Activated CD4-positive, alpha-beta memory T cell treated with anti-CD3 and anti-CD28 coated beads, Interleukin-2, amount 10 ng/mL, durations not matched to agents 7 days and 5 days (primary cell): ENCODE results near the gene TANGO2. TPM values are rescaled to one million over a fixed set of nuclear protein-coding genes. Genes with fewer than 3 reads are reported as not detected.
A peak's percentile ranks its signal among the peaks of the same experiment; 100 is the strongest.

Experiments
- CTCF ChIA-PET: fragments of 350-600 bp; sonication (Branson Sonifier 250); formaldehyde crosslinking; loops from one replicate; lab custom pipeline; 2021; ENCODE audit warnings: antibody characterized with exemption, inconsistent platforms; lab: Charles Lee
- POLR2A ChIA-PET: fragments of 350-600 bp; sonication (Branson Sonifier 250); formaldehyde crosslinking; loops from one replicate; lab custom pipeline; 2021; ENCODE audit warnings: antibody characterized with exemption; lab: Charles Lee
- DNase-seq: peaks from one replicate; pipeline ENCODE4 v3.0.0-alpha.2; 2020
- H3K27ac Mint-ChIP-seq: one replicate; pipeline ENCODE4 v1.8.0; 2021; ENCODE audit warnings: mild to moderate bottlenecking, mixed read lengths
- H3K27me3 Mint-ChIP-seq: one replicate; pipeline ENCODE4 v1.8.0; 2021; ENCODE audit warnings: mixed read lengths
- H3K36me3 Mint-ChIP-seq: one replicate; pipeline ENCODE4 v1.8.0; 2021; ENCODE audit warnings: low read depth, mixed read lengths
- H3K4me1 Mint-ChIP-seq: one replicate; pipeline ENCODE4 v1.8.0; 2021; ENCODE audit warnings: mixed read lengths
- H3K4me3 Mint-ChIP-seq: one replicate; pipeline ENCODE4 v1.8.0; 2021; ENCODE audit warnings: mild to moderate bottlenecking, mixed read lengths
- H3K9me3 Mint-ChIP-seq: one replicate; pipeline ENCODE4 v1.8.0; 2021; ENCODE audit warnings: mixed read lengths
- total RNA-seq, 2 experiments: library from RNA; stranded (reverse); gene quantifications; one replicate each; pipeline ENCODE4 v1.2.3, GENCODE V29; 2021

The TANGO2 gene
- total RNA-seq, 2 experiments from 2014 or later, result 39.1 to 44.5 TPM

GRCh38 chr22:19978748-19979147 lies 42.2 kb upstream of the TANGO2 start:
- peaks cover 4% of the 10 kb centered on the region for H3K4me1 Mint-ChIP-seq
- H3K27ac Mint-ChIP-seq, result no peak overlapping the region
- no peak overlapping the region for H3K4me3 Mint-ChIP-seq
- no peaks in the 10 kb centered on the region for H3K9me3 Mint-ChIP-seq
- ChIA-PET CTCF (interaction anchor here (1.8 kb wide), 1 partner anchor 8 kb away, joined by 7 read pairs; no protein-coding TSS in a partner anchor), POLR2A (no interaction called here)
- no peaks in the 10 kb centered on the region for H3K36me3 Mint-ChIP-seq
- H3K27me3 Mint-ChIP-seq, result no peaks in the 10 kb centered on the region
- DNase-seq, result no peak

GRCh38 chr22:19979712-19980493 lies 41.0 kb upstream of the TANGO2 start:
- Mint-ChIP-seq H3K9me3 (no peaks in the 10 kb centered on the region), H3K4me1 (peaks cover 4% of the 10 kb centered on the region), H3K36me3 (no peaks in the 10 kb centered on the region), H3K27me3 (no peaks in the 10 kb centered on the region), H3K27ac (no peak overlapping the region), H3K4me3 (no peak overlapping the region)
- POLR2A ChIA-PET, result no interaction called here
- DNase-seq, result no peak
- CTCF ChIA-PET, result interaction anchor here (1.8 kb wide), 1 partner anchor 9 kb away, joined by 7 read pairs; no protein-coding TSS in a partner anchor

GRCh38 chr22:19980766-19981165 lies 40.1 kb upstream of the TANGO2 start:
- ChIA-PET POLR2A (no interaction called here), CTCF (no interaction called here)
- Mint-ChIP-seq H3K27me3 (no peaks in the 10 kb centered on the region), H3K9me3 (no peaks in the 10 kb centered on the region), H3K27ac (no peak overlapping the region), H3K4me3 (no peak overlapping the region), H3K4me1 (no peaks in the 10 kb centered on the region), H3K36me3 (no peaks in the 10 kb centered on the region)
- no peak for DNase-seq

- CTCF ChIA-PET, result no interaction called here
- H3K27ac Mint-ChIP-seq, result no peak overlapping the region
These were observed 39.5 kb upstream of the TANGO2 start for GRCh38 chr22:19981171-19981960.

GRCh38 chr22:19981961-19982920 lies 38.7 kb upstream of the TANGO2 start:
- no peaks in the 10 kb centered on the region for H3K36me3 Mint-ChIP-seq
- POLR2A ChIA-PET, result no interaction called here
- no peak overlapping the region for H3K27ac Mint-ChIP-seq
- CTCF ChIA-PET, result no interaction called here
- no peak overlapping the region for H3K4me3 Mint-ChIP-seq
- no peak for DNase-seq
- H3K4me1 Mint-ChIP-seq, result no peaks in the 10 kb centered on the region
- no peaks in the 10 kb centered on the region for H3K9me3 Mint-ChIP-seq
- no peaks in the 10 kb centered on the region for H3K27me3 Mint-ChIP-seq

More at GRCh38 chr22:19981171-19981960, 39.5 kb upstream of the TANGO2 start:
- Mint-ChIP-seq H3K27me3 (no peaks in the 10 kb centered on the region), H3K9me3 (no peaks in the 10 kb centered on the region), H3K4me3 (no peak overlapping the region), H3K36me3 (no peaks in the 10 kb centered on the region), H3K4me1 (no peaks in the 10 kb centered on the region)
- DNase-seq, result no peak
- POLR2A ChIA-PET, result no interaction called here

- H3K36me3 Mint-ChIP-seq, result no peaks in the 10 kb centered on the region
- H3K27me3 Mint-ChIP-seq, result no peaks in the 10 kb centered on the region
- H3K27ac Mint-ChIP-seq, result no peak overlapping the region
- DNase-seq, result no peak
- no peaks in the 10 kb centered on the region for H3K4me1 Mint-ChIP-seq
- no peak overlapping the region for H3K4me3 Mint-ChIP-seq
- no peaks in the 10 kb centered on the region for H3K9me3 Mint-ChIP-seq
- POLR2A ChIA-PET, result no interaction called here
- CTCF ChIA-PET, result no interaction called here
These were observed 37.8 kb upstream of the TANGO2 start for GRCh38 chr22:19982991-19983578.

- Mint-ChIP-seq H3K4me3 (no peak overlapping the region), H3K27ac (no peak overlapping the region), H3K9me3 (no peaks in the 10 kb centered on the region), H3K4me1 (no peaks in the 10 kb centered on the region), H3K27me3 (no peaks in the 10 kb centered on the region), H3K36me3 (no peaks in the 10 kb centered on the region)
- ChIA-PET POLR2A (no interaction called here), CTCF (no interaction called here)
- no peak for DNase-seq
These were observed 37.2 kb upstream of the TANGO2 start for GRCh38 chr22:19983741-19984140.

- no peaks in the 10 kb centered on the region for H3K4me1 Mint-ChIP-seq
- ChIA-PET CTCF (no interaction called here), POLR2A (no interaction called here)
- no peaks in the 10 kb centered on the region for H3K36me3 Mint-ChIP-seq
- no peaks in the 10 kb centered on the region for H3K27me3 Mint-ChIP-seq
- H3K27ac Mint-ChIP-seq, result no peak overlapping the region
- no peak for DNase-seq
- H3K9me3 Mint-ChIP-seq, result no peaks in the 10 kb centered on the region
- no peak overlapping the region for H3K4me3 Mint-ChIP-seq
These were observed 36.6 kb upstream of the TANGO2 start for GRCh38 chr22:19984201-19984753.

- H3K27ac Mint-ChIP-seq, result no peak overlapping the region
- ChIA-PET CTCF (no interaction called here), POLR2A (no interaction called here)
- no peaks in the 10 kb centered on the region for H3K27me3 Mint-ChIP-seq
- no peak overlapping the region for H3K4me3 Mint-ChIP-seq
- H3K4me1 Mint-ChIP-seq, result no peaks in the 10 kb centered on the region
- DNase-seq, result no peak
- no peaks in the 10 kb centered on the region for H3K36me3 Mint-ChIP-seq
- H3K9me3 Mint-ChIP-seq, result no peaks in the 10 kb centered on the region
These were observed 35.8 kb upstream of the TANGO2 start for GRCh38 chr22:19984851-19985811.

GRCh38 chr22:19986011-19986409 lies 34.9 kb upstream of the TANGO2 start:
- H3K4me1 Mint-ChIP-seq, result no peaks in the 10 kb centered on the region
- no peaks in the 10 kb centered on the region for H3K36me3 Mint-ChIP-seq
- H3K27ac Mint-ChIP-seq, result no peak overlapping the region
- POLR2A ChIA-PET, result interaction anchor here (1.4 kb wide), 1 partner anchor 35 kb away, joined by 6 read pairs; the partner anchor contains the start of gene TANGO2
- peak overlapping the region; percentile 27 for H3K4me3 Mint-ChIP-seq
- CTCF ChIA-PET, result no interaction called here
- DNase-seq, result no peak
- H3K9me3 Mint-ChIP-seq, result no peaks in the 10 kb centered on the region
- no peaks in the 10 kb centered on the region for H3K27me3 Mint-ChIP-seq
